Hematopoietic multipotent progenitor cell (in vitro differentiated cells): ENCODE measurements around the gene SCAI. TPM values are rescaled to one million over a fixed set of nuclear protein-coding genes. Genes with fewer than 3 reads are reported as not detected.
"Not testable (repeated sequence)": the region's sequence is repeated elsewhere in the genome, so short reads cannot be mapped to it uniquely, and the experiment has no call there.

Experiments used
- DNase-seq, 3 donors: peaks; one replicate each; pipeline ENCODE4 v3.0.0-alpha.2; 2011 to 2015; ENCODE audit warnings: low read depth in 2 of 3, low spot score in 2 of 3
- total RNA-seq: library from RNA; depleted of rRNA; stranded (reverse); fragments of >200 nt; gene quantifications from one replicate; pipeline ENCODE4 v1.2.3, GENCODE V29; 2012

Gene SCAI
- total RNA-seq, 1 donor: 25.6 TPM

GRCh38 chr9:125108541-125108940 lies 34.8 kb downstream of the SCAI start:
- not testable (repeated sequence) for DNase-seq

DNA sequence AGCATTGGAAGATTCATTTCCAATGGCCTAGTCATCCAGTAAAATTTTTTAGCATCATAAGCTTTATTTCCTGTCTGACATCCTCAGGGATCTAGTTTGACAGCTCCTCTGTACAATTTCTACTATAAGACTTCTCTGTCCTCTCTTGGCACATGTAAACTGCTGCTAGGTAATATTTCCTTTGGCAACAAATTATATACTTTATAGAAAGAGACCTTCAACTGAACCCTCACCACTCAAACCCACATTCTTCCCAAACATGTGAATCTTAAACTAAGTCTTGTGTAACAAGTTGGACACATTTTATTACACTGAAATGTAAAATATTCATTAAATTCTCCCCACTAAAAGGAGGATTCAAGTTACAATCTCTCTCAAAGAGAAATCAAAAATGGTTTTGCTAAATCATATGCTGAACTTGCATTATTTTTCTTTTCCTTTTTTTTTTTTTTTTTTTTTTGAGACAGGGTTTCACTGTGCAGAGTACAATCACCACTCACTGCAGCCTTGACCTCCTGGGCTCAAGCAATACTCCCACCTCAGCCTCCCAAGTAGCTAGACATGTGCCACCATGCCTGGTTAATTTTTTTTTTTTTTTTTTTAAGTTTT lies 36.9 kb downstream of the SCAI start:
- no peak for DNase-seq

DNA sequence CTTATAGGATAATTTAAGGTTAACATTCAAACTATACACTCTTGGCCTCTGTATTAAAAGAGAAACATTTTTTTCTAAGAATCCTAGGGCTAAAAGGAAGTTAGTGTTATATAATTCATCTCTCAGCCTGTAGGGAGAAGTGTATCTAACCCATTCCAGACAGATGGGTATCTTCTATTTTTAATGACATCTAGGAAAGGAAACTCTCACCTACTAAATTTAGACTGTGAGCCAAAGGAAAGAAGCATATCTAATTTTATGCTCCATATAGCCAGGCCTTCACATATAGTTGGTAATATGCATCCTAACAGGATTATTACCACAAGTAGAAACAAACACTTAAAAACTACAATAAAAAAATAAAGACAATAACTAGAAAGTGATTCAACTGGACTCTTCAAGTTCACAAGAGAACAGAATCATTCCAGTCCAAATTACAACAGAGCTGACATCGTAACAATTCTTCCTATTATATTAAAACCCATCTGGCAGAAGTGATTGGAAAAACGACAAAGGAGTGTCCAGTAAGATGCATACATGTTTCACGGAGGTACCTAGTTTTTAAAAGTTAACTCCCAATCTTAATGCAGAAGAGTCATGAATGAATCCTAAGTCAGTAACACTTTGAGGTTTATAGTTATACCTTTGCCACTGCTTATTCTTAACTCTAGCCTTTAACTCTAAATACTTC lies 39.4 kb downstream of the SCAI start:
- DNase-seq: no peak

DNA sequence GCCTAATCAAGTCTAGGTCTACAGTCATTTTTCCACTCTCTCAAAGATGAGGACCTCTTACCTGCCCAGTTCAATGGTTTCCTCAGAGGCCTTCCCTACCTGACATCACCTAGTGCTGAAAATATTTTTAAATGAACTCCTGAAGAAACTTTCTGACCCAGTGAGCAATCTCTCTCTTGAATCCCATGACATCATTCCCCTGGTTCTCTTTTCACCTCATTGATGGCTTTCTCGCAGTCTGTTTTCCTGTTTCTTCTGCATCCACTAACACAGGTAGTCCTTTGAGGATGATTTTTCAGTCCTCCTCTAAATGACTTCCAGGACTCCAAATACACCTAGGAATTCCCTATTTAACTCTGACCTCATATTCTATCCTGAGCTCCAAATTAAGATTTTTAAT lies 40.3 kb downstream of the SCAI start:
- no peak for DNase-seq

DNA sequence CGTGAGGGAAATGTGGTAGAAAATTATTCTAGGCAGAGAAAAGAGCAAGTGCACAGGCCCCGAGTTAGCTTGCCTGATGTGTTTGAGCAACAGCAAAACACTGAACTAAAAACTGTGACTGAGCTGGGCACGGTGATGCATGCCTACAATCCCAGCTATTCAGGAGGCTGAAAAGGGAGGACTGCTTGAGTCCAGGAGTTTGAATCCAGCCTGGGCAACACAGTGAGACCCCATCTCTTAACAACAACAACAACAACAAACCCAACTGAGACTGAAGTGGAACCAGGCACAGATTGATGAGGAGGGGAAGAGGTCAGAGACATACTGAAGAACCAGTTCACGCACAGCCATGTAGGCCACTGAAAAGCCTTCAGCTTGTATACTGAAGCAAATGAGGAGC lies 42.5 kb downstream of the SCAI start:
- DNase-seq: no peak

DNA sequence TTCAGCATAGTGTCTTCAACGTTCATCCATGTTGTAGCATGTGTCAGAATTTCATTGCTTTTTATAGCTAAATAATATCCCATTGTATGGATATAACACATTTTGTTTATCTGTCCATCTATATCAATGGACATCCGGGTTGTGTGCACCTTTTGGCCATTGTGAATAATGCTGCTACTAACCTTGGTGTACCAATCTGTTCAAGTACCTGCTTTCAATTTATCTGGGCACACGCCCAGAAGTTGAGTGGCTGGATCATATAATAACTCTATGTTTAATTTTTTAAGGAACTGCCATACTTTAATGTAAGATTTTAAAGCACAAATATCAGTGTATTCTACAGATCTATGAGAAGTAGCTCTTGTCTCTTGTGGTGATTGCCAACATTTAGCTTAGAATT lies 43.5 kb downstream of the SCAI start:
- DNase-seq: no peak

- no peak for DNase-seq
These were observed 47.4 kb downstream of the SCAI start for GRCh38 chr9:125095821-125096443.

GRCh38 chr9:125091121-125091520 lies 52.2 kb downstream of the SCAI start:
- DNase-seq: no peak

DNA sequence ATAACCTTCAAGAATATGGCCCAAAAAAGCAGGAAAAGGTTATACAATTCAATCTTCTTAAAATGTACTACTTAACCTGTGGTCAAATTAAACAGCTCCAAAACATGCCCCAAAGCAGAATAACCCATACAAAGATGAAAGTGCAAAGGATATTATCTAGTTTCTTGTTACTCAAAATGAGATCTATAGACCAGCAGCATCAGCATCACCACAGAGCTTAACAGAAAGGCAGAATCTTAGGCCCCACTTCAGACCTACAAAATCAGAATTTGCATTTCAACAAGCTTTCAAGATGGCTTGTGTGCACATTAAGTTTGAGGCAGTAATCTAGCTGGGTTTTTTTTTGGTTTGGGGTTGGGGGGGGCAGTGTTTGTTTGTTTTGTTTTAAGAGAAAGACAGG lies 54.0 kb downstream of the SCAI start:
- no peak for DNase-seq

GRCh38 chr9:125088752-125089151 lies 54.6 kb downstream of the SCAI start:
- DNase-seq: no peak

GRCh38 chr9:125085703-125086477 lies 57.4 kb downstream of the SCAI start:
- no peak for DNase-seq

- not testable (repeated sequence) for DNase-seq
These were observed 61.1 kb downstream of the SCAI start for GRCh38 chr9:125082197-125082596.

DNA sequence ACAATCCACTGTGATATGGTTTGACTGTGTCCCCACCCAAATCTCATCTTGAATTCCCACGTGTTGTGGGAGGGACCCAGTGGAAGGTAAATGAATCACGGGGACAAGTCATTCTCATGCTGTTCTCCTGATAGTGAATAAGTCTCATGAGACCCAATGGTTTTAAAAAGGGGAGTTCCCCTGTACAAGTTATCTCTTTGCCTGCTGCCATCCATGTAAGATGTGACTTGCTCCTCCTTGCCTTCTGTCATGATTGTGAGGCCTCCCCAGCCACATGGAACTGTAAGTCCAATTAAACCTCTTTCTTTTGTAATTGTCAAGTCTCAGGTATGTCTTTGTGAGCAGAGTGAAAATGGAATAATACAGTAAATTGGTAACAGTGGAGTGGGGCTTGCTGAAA lies 62.5 kb downstream of the SCAI start:
- not testable (repeated sequence) for DNase-seq

DNA sequence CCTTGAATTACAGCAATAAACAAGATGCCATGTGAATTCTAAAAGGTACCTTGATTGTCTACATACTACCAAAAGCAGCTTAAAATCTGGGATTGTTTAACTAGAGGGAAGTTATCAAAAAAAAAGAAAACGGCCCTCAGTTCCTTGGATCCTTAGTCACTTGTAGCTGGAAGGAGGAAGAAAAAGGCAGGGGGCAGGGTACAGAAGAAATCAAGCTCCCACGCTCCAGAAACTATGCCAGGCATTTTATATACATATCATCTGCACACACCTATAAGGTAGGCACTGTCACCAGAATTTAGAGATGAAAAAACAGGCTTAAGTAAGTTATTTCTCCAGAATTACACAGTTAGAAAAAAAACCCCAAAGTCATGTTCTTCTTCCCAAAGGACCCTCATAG lies 63.4 kb downstream of the SCAI start:
- DNase-seq: no peak

DNA sequence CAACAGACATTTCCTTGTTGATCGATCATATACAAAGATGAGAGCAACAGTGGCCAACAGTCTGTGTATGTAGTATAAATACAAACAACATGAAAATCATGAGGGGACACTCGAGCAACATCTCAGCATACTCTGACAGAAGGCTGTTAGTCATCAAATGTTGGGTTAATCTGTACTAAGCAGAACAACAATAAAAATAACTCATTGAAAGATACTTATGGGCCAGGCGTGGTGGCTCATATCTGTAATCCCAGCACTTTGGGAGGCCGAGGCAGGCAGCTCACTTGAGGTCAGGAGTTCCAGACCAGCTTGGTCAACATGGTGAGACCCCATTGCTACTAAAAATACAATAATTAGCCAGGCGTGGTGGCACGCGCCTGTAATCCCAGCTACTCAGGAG lies 67.3 kb downstream of the SCAI start:
- DNase-seq: no peak

- DNase-seq: no peak
These were observed 68.4 kb downstream of the SCAI start for GRCh38 chr9:125074976-125075375.

DNA sequence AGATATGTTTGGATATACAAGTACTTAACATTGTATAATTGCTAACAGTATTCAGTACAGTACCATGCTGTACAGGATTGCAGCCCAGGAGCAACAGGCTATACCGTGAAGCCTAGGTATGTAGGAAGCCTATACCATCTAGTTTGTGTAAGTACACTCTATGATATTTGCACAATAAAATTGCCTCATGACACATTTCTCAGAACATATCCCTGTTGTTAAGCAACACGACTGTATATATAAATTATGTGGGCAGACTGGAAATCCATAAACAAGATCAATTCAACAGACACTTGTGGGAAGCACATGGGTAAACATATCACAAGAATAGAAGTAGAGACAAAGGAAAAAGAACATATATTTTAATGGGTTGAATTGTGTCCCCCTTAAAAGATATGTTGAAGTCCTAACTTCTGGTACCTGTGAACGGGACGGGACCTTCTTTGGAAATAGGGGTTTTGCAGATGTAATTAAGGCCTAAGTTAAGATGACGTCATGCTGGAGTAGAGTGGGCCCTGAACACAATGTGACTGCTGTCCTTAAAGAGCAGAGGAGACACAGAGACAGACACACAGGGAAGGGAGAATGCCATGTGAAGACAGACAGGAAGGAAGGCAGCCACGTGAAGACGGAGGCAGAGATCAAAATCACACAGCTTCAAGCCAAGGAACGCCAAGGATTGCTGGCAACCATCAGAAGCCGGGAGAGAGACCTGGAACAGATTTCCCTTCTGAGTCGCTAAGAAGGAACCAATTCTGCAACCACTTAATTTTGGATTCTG lies 76.3 kb downstream of the SCAI start:
- DNase-seq: no peak

DNA sequence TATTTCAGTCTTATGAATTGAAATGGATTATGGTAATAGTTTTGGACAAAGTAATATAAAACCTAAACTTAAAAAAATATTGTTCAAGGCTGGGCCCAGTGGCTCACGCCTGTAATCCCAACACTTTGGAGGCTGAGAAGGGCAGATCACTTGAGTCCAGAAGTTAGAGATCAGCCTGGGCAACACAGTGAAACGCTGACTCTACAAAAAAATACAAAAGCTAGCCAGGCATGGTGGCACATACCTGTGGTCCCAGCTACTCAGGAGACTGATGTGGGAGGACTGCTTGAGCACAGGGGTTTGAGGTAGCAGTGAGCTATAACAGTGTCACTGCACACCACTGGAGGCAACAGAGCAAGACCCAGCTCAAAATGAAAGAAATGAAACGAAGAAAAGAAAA lies 81.9 kb downstream of the SCAI start:
- DNase-seq: no peak

- no peak for DNase-seq
These were observed 93.9 kb downstream of the SCAI start for GRCh38 chr9:125049212-125050049.

DNA sequence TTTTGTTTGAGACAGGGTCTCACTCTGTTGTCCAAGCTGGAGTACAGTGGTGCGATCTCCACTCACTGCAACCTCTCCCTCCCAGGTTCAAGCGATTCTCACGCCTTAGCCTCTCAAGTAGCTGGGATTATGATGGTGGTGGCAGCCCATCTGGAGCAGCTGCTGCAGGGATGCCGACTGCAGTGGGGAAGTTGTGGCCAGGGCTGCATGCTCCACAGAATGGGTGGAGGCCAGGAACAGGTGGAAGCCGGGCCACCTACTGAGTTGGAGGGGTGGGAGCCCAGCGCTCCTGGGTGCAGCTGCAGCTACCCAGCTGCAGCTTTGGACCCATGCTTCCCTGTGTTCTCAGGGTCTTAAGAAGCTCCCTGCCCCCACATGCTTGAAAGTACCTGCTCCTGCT lies 99.7 kb downstream of the SCAI start:
- no peak for DNase-seq
